HG02840 (cell line): ENCODE results near the gene PAGE5.

ENCODE experiments used
- ATAC-seq: cut with Tn5 transposase; IDR thresholded peaks from one replicate; pipeline ENCODE4 v1.9.1; 2021; ENCODE audit warnings: mild to moderate bottlenecking, moderate library complexity, moderate number of reproducible peaks; ENCODE audit not compliant: unreplicated experiment, low FRiP score

The PAGE5 gene

DNA sequence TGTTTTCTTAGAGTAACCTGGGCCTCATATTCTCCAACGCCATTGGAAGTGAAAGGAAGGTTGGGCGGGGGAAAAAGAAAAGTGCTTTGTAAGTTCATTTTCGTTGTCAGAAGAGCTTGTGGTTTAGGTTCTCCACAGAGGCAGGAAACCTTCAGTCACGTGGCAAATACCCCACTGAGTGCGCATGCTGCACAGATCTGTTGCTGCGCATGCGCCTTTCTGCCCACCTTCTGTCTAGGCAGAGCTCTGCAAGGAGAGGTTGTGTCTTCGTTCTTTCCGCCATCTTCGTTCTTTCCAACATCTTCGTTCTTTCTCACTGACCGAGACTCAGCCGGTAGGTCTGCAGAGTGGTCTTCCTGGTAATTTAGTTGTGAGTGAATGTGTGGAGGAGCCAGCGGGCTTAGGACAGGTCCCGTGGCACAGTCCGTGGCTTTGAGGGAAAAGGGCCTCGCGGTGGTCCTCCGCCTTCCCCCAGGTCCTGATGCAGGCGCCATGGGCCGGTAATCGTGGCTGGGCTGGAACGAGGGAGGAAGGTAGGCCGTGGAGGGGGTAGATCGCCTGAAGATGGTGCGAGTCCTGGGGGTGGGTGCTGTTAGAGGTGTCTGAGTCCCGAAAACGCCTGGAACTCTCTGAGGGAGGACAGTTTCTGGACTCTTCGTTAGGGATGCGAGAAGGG, at the start of gene PAGE5:
PAGE5 (plus strand) TSS at position 228 of the 676 bp plus-strand sequence. CDS start 1,037 bp downstream, outside the sequence.
- no peak for ATAC-seq

DNA sequence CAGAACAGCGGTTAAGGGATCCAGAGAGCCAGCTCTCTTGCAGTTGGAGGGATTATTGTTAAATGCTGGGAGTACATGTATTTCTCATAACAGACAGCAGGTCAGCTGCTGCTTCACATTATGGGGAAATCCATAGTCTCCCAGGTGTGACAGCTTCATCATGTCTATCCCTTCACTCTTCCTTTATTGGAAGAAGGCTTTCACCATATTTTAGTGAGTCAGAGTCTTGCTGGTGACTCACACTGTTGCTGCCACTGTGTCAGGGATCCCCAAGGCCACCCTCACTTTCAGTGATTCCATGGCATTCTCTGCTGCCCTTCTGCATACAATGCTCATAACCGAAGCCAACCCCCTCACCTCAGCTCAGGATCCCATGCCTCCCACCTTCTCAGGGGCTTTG, 32.9 kb upstream of the PAGE5 start:
- ATAC-seq = no peak

GRCh38 chrX:55196688-55197087, 23.5 kb upstream of the PAGE5 start:
- no peak for ATAC-seq

GRCh38 chrX:55201930-55202579, 18.1 kb upstream of the PAGE5 start:
- ATAC-seq = no peak

GRCh38 chrX:55206162-55206941, 13.8 kb upstream of the PAGE5 start:
- ATAC-seq = no peak

DNA sequence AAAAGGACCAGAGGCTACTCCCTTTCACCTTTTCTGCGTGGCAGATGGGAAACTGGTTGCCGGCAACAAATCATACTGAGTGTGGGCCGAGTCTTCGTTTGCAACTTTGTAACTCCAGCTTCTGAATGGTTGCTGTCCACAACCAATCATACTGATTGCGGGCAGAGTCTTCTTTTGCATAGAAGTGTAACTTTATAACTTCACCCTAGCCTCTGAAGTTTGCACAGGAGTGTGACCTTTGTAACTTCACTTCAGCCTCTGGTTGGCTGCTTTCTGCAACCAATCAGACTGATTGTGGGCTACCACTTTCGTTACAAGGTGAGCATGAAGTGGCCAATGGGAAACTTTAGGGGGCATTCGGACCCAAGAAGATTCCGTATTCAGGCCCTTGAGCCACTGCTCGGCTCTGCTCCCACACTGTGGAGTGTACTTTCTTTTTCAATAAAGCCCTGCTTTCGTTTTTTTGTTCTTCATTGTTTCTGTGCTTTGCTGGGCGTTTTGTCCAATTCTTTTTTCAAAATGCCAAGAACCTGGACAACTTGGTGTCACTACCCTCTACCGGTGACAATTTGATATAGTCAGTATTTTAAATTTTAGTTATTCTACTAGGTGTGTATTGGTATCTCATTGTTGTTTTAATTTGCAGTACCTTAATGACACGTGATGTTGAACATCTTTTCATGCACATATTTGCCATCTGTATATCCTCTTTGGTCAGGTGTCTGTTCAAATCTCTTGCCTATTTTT, 9.0 kb upstream of the PAGE5 start:
- no peak for ATAC-seq

- no peak for ATAC-seq
These were observed 6.8 kb upstream of the PAGE5 start for GRCh38 chrX:55213381-55213780.

GRCh38 chrX:55240788-55241340, 20.7 kb downstream of the PAGE5 start:
- ATAC-seq = no peak

- ATAC-seq = no peak
These were observed 33.4 kb downstream of the PAGE5 start for GRCh38 chrX:55253528-55253927.

GRCh38 chrX:55260806-55261205, 40.7 kb downstream of the PAGE5 start:
- ATAC-seq = no peak

DNA sequence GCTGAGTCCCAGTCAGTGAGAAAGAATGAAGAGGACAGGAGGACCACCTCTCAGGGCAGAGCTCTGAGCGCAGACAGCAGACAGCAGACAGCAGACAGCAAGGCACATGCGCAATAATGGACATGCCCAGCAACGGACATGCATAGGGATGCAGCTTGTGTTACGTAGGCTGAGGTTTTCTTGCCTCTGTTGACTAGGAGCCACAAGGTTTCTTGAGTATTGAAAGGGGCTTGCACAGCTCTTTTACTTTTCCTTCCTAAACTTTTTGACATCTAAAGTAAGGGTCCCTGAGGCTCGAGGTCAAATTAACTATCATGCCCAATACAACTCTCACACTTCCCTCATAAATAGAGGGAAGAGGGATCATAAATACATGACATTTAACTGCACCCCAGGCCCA, 44.7 kb downstream of the PAGE5 start, which contains the start of gene PAGE3:
PAGE3 (minus strand) TSS at position 101 of the 400 bp plus-strand sequence. CDS start 1,013 bp downstream, outside the sequence.
- ATAC-seq = no peak
